Smooth muscle cell (in vitro differentiated cells): ENCODE measurements around the gene LORICRIN. TPM values are rescaled to one million over a fixed set of nuclear protein-coding genes. Genes with fewer than 3 reads are reported as not detected.

Experiments used
- DNase-seq: peaks from one replicate; lab custom pipeline; 2025; ENCODE audit not compliant: unreplicated experiment; lab: John Stamatoyannopoulos, UW
- H2AFZ ChIP-seq: fragments of 200-600 bp; sonication (generic); 2 replicates; pipeline ENCODE4 v1.6.0; 2016; ENCODE audit warnings: antibody characterized with exemption, low read depth, mild to moderate bottlenecking
- H3F3A ChIP-seq: fragments of 200-600 bp; sonication (generic); 2 replicates; pipeline ENCODE4 v1.6.0; 2017; ENCODE audit warnings: antibody characterized with exemption, low read depth
- H3K27ac ChIP-seq: fragments of 200-600 bp; sonication (generic); 2 replicates; pipeline ENCODE4 v1.5.1; 2016; ENCODE audit warnings: low read depth, mild to moderate bottlenecking
- H3K27me3 ChIP-seq: fragments of 200-600 bp; sonication (generic); 2 replicates; pipeline ENCODE4 v1.6.1; 2016; ENCODE audit warnings: low read depth, mild to moderate bottlenecking
- H3K36me3 ChIP-seq: fragments of 200-600 bp; sonication (generic); 2 replicates; pipeline ENCODE4 v1.5.1; 2016; ENCODE audit warnings: low read depth
- H3K4me1 ChIP-seq: fragments of 200-600 bp; sonication (generic); 2 replicates; pipeline ENCODE4 v1.5.1; 2016; ENCODE audit warnings: low read depth
- H3K4me2 ChIP-seq: fragments of 200-600 bp; sonication (generic); 2 replicates; pipeline ENCODE4 v1.6.0; 2016; ENCODE audit warnings: mild to moderate bottlenecking
- H3K4me3 ChIP-seq: fragments of 200-600 bp; sonication (generic); 2 replicates; pipeline ENCODE4 v1.5.1; 2016; ENCODE audit warnings: mild to moderate bottlenecking
- H3K79me2 ChIP-seq: fragments of 200-600 bp; sonication (generic); 2 replicates; pipeline ENCODE4 v1.6.0; 2016; ENCODE audit warnings: low read depth, mild to moderate bottlenecking
- H3K9ac ChIP-seq: fragments of 200-600 bp; sonication (generic); 2 replicates; pipeline ENCODE4 v1.6.0; 2016; ENCODE audit warnings: low read depth
- H3K9me3 ChIP-seq: fragments of 200-600 bp; sonication (generic); replicated peaks from 2 replicates; pipeline ENCODE4 v1.5.1; 2016; ENCODE audit warnings: low read depth
- H4K20me1 ChIP-seq: fragments of 200-600 bp; sonication (generic); 2 replicates; pipeline ENCODE4 v1.6.0; 2016; ENCODE audit warnings: low read depth
- WGBS: methylation state at CpG from one replicate; pipeline ENCODE4 v1.1.7; 2016; ENCODE audit warnings: low lambda C conversion rate; 5-methylcytosine and 5-hydroxymethylcytosine counted together
- polyA plus RNA-seq: library from polyadenylated mRNA; unstranded; fragments of >200 nt; fragmentation: Nextera tagmentation; extraction: Ambion mirVana; gene quantifications from 2 replicates; pipeline ENCODE4 v1.2.1, GENCODE V29; 2016
- total RNA-seq: library from RNA; depleted of rRNA; stranded (reverse); fragments of >200 nt; gene quantifications from 2 replicates; pipeline ENCODE4 v1.2.3, GENCODE V29; 2014
- TF ChIP-seq, protein P1 (sequence below): fragments of 200-600 bp; sonication (generic); IDR thresholded peaks from 2 replicates; pipeline ENCODE4 v1.5.1; 2017; ENCODE audit warnings: borderline replicate concordance, mild to moderate bottlenecking, antibody characterized with exemption; ENCODE audit not compliant: insufficient read depth, poor library complexity, severe bottlenecking

Gene LORICRIN
- total and polyA plus RNA-seq, 2 experiments from 2014 or later, result not detected

DNA sequence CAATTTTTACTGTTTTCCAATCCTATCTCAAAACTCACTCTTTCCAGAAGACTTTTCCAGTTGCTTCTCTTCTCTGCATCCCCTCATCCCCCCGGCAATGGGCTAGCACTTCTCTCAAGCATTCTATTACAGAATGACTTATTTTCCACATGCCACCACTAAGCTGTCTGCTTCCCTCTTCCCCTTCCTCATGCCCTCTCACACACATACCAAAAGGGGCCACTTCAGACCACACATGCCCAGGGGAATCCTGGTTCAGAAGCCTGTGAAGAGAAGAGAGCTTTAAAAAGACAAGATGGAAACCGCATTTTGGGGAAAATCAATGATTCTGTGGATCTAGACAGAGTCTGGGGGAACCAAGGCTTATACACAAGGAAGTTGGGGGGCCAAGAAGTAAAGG is 8.4 kb upstream of the LORICRIN start:
- Histone ChIP-seq H3K4me1 (no peaks in the 10 kb centered on the region), H3K9me3 (peaks cover 5% of the 10 kb centered on the region), H3K4me2 (no peak overlapping the region), H3K36me3 (no peaks in the 10 kb centered on the region), H3K27me3 (no peaks in the 10 kb centered on the region), H3F3A (no peaks in the 10 kb centered on the region), H3K4me3 (no peak overlapping the region), H3K9ac (no peak overlapping the region), H4K20me1 (no peaks in the 10 kb centered on the region), H3K79me2 (no peaks in the 10 kb centered on the region), H2AFZ (no peak overlapping the region), H3K27ac (no peak overlapping the region)
- 59% methylated on average over 2 of the region's 2 CpGs for WGBS
- DNase-seq, result no peak
- TF ChIP-seq, protein P1, sequence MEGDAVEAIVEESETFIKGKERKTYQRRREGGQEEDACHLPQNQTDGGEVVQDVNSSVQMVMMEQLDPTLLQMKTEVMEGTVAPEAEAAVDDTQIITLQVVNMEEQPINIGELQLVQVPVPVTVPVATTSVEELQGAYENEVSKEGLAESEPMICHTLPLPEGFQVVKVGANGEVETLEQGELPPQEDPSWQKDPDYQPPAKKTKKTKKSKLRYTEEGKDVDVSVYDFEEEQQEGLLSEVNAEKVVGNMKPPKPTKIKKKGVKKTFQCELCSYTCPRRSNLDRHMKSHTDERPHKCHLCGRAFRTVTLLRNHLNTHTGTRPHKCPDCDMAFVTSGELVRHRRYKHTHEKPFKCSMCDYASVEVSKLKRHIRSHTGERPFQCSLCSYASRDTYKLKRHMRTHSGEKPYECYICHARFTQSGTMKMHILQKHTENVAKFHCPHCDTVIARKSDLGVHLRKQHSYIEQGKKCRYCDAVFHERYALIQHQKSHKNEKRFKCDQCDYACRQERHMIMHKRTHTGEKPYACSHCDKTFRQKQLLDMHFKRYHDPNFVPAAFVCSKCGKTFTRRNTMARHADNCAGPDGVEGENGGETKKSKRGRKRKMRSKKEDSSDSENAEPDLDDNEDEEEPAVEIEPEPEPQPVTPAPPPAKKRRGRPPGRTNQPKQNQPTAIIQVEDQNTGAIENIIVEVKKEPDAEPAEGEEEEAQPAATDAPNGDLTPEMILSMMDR, result no peak

DNA sequence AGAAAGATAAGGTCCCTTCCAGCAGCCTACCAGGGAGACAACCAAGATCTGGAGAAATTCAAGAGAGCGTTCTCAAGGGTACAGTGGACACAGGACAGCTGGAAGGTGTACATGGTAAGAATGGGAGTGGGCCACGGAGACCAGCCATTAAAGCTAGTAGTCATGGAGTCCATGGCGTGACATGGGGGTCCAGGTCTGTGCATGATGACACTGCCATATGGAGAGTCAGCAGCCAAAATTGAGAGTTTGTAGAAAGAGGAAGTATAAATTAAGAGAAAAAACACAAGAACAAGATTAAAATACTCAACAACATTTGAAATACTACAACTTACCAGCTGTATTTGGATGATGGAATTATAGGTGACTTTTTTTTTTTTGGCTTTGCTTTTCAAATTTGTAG is 7.9 kb upstream of the LORICRIN start:
- H3K4me2 ChIP-seq, result no peak overlapping the region
- no peak overlapping the region for H3K4me3 ChIP-seq
- WGBS, result 56% methylated on average over 3 of the region's 3 CpGs
- no peaks in the 10 kb centered on the region for H3K79me2 ChIP-seq
- H3K4me1 ChIP-seq, result no peaks in the 10 kb centered on the region
- H3K36me3 ChIP-seq, result no peaks in the 10 kb centered on the region
- H3K9ac ChIP-seq, result no peak overlapping the region
- H3K27me3 ChIP-seq, result no peaks in the 10 kb centered on the region
- TF ChIP-seq, protein P1, result no peak
- no peaks in the 10 kb centered on the region for H4K20me1 ChIP-seq
- peaks cover 5% of the 10 kb centered on the region for H3K9me3 ChIP-seq
- no peak for DNase-seq
- no peak overlapping the region for H3K27ac ChIP-seq
- no peaks in the 10 kb centered on the region for H3F3A ChIP-seq
- no peak overlapping the region for H2AFZ ChIP-seq

- no peak overlapping the region for H3K4me3 ChIP-seq
- H4K20me1 ChIP-seq, result no peaks in the 10 kb centered on the region
- no peak overlapping the region for H2AFZ ChIP-seq
- H3K9me3 ChIP-seq, result peaks cover 5% of the 10 kb centered on the region
- H3K4me2 ChIP-seq, result no peak overlapping the region
- TF ChIP-seq, protein P1, result no peak
- no peak overlapping the region for H3K9ac ChIP-seq
- no peak overlapping the region for H3K27ac ChIP-seq
- H3K4me1 ChIP-seq, result no peaks in the 10 kb centered on the region
- DNase-seq, result no peak
- 79% methylated on average over 4 of the region's 4 CpGs for WGBS
- H3F3A ChIP-seq, result no peaks in the 10 kb centered on the region
- no peaks in the 10 kb centered on the region for H3K36me3 ChIP-seq
- no peaks in the 10 kb centered on the region for H3K27me3 ChIP-seq
- no peaks in the 10 kb centered on the region for H3K79me2 ChIP-seq
Measured at GRCh38 chr1:153251988-153252387, 7.5 kb upstream of the LORICRIN start.

DNA sequence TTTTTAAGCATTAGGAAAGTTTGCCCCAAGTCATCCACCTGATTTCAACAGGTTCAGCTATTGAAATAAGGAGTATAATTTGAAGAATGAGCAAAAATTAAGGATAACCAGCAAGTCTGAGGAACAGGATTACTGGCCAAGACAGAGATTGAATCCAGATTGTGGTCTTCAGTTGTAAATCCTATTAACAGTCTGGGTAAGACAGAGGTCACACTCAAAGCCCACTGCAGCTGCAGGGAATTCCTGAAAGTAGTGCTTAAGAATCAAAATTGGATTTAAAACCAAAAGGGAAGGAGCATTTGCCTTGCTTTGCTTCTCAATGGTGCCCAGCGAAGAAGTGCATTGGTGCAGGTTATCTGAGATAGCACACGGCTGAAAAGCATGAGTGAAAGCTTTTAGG is 6.4 kb upstream of the LORICRIN start:
- no peaks in the 10 kb centered on the region for H3K36me3 ChIP-seq
- no peak overlapping the region for H3K9ac ChIP-seq
- no peak overlapping the region for H3K4me2 ChIP-seq
- 77% methylated on average over 2 of the region's 2 CpGs for whole genome bisulfite sequencing
- H2AFZ ChIP-seq, result no peak overlapping the region
- H3K9me3 ChIP-seq, result peaks cover 5% of the 10 kb centered on the region
- H3F3A ChIP-seq, result no peaks in the 10 kb centered on the region
- no peaks in the 10 kb centered on the region for H3K27me3 ChIP-seq
- TF ChIP-seq, protein P1, result no peak
- no peak for DNase-seq
- H3K79me2 ChIP-seq, result no peaks in the 10 kb centered on the region
- H3K4me1 ChIP-seq, result no peaks in the 10 kb centered on the region
- H3K4me3 ChIP-seq, result no peak overlapping the region
- H3K27ac ChIP-seq, result no peak overlapping the region
- no peaks in the 10 kb centered on the region for H4K20me1 ChIP-seq
